ENCODE measurements around the gene SPG21. TPM values are rescaled to one million over a fixed set of nuclear protein-coding genes. Genes with fewer than 3 reads are reported as not detected.

SPG21 gene
- total and polyA plus RNA-seq, 2 donors (not counting 1 experiment from before 2014, with no cell fraction given) = 43.7 to 94.4 TPM

GRCh38 chr15:65008983-65009382 is 19.3 kb upstream of the SPG21 start:
- H3K4me2 ChIP-seq (replicated peaks; ENCODE audit: low read depth, low read length, poor library complexity, severe bottlenecking) = no peak overlapping the region
- ChIA-PET POLR2A (interaction anchor here (1.4 kb wide), 1 partner anchor 19 kb away, joined by 3 read pairs; the partner anchor contains the start of gene SPG21), CTCF (interaction anchor here (0.6 to 2.5 kb wide), 10 partner anchors 12 to 650 kb away, joined by 3 to 14 read pairs (median 4); partner anchors contain the start of genes ANKDD1A and SPG21)
- no peak overlapping the region for H2AFZ ChIP-seq (ENCODE audit: insufficient read depth, low read depth, low read length, poor library complexity, severe bottlenecking)
- intact Hi-C loops (cut with micrococcal nuclease) = no loop called here
- H3K4me3 Mint-ChIP-seq = no peak overlapping the region
- no peak overlapping the region for H3K27ac Mint-ChIP-seq
- H3K9me3 ChIP-seq (ENCODE audit: control extremely low read depth in 1 of 3, control insufficient read depth in 2 of 3, insufficient read depth in 1 of 3, low read length in 2 of 3) = peaks cover 0 to 6% (median 5%) of the 10 kb centered on the region in 3 donors
- TF ChIP-seq, protein P1, sequence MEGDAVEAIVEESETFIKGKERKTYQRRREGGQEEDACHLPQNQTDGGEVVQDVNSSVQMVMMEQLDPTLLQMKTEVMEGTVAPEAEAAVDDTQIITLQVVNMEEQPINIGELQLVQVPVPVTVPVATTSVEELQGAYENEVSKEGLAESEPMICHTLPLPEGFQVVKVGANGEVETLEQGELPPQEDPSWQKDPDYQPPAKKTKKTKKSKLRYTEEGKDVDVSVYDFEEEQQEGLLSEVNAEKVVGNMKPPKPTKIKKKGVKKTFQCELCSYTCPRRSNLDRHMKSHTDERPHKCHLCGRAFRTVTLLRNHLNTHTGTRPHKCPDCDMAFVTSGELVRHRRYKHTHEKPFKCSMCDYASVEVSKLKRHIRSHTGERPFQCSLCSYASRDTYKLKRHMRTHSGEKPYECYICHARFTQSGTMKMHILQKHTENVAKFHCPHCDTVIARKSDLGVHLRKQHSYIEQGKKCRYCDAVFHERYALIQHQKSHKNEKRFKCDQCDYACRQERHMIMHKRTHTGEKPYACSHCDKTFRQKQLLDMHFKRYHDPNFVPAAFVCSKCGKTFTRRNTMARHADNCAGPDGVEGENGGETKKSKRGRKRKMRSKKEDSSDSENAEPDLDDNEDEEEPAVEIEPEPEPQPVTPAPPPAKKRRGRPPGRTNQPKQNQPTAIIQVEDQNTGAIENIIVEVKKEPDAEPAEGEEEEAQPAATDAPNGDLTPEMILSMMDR (IDR thresholded peaks at IDR 0.05) = peak; percentile 12
- no peak for TF ChIP-seq EZH2 (IDR thresholded peaks at IDR 0.05; ENCODE audit: borderline replicate concordance, insufficient read depth, low read depth, low read length, poor library complexity, severe bottlenecking)
- ATAC-seq (ENCODE audit: low read depth) = peak; percentile 62
- H3K79me2 ChIP-seq (ENCODE audit: control insufficient read depth, insufficient read depth, low read length) = no peaks in the 10 kb centered on the region
- no peaks in the 10 kb centered on the region for H3K27me3 Mint-ChIP-seq
- no peaks in the 10 kb centered on the region for H4K20me1 ChIP-seq (ENCODE audit: control insufficient read depth, insufficient read depth, low read length, poor library complexity, severe bottlenecking)
- H3K4me1 ChIP-seq (ENCODE audit: control insufficient read depth in 2 of 2, insufficient read depth in 2 of 2, low read length in 2 of 2) = no peaks in the 10 kb centered on the region
- no peak overlapping the region for H3K27ac ChIP-seq (ENCODE audit: low read length in 2 of 2)
- DNase-seq = peak; percentile 32
- H3K9me3 Mint-ChIP-seq (ENCODE audit: insufficient read depth) = no peaks in the 10 kb centered on the region
- H3K4me3 ChIP-seq (ENCODE audit: control extremely low read depth in 1 of 5, extremely low read depth in 1 of 5, insufficient read depth in 1 of 5, low read depth in 2 of 5, low read length in 4 of 5) = no peak overlapping the region
- WGBS (ENCODE audit: insufficient coverage) = 57% methylated on average over 1 of the region's 2 CpGs
- H3K4me1 Mint-ChIP-seq = peaks cover 2% of the 10 kb centered on the region
- no peaks in the 10 kb centered on the region for H3K27me3 ChIP-seq (replicated peaks in 1 of 4; ENCODE audit: control extremely low read depth in 1 of 4, control insufficient read depth in 3 of 4, insufficient read depth in 4 of 4, low read length in 3 of 4)
- H3K36me3 ChIP-seq (replicated peaks in 1 of 2; ENCODE audit: control extremely low read depth in 1 of 2, control insufficient read depth in 1 of 2, extremely low read depth in 1 of 2, insufficient read depth in 2 of 2, low read length in 1 of 2) = peaks cover 2 to 15% of the 10 kb centered on the region in 2 experiments
- H3K9ac ChIP-seq (ENCODE audit: low read length) = no peak overlapping the region

- Histone ChIP-seq H3K9me3 (ENCODE audit: control extremely low read depth in 1 of 3, control insufficient read depth in 2 of 3, insufficient read depth in 1 of 3, low read length in 2 of 3) (no peaks in the 10 kb centered on the region), H2AFZ (ENCODE audit: insufficient read depth, low read depth, low read length, poor library complexity, severe bottlenecking) (no peak overlapping the region), H4K20me1 (ENCODE audit: control insufficient read depth, insufficient read depth, low read length, poor library complexity, severe bottlenecking) (no peaks in the 10 kb centered on the region), H3K27me3 (replicated peaks in 1 of 4; ENCODE audit: control extremely low read depth in 1 of 4, control insufficient read depth in 3 of 4, insufficient read depth in 4 of 4, low read length in 3 of 4) (no peaks in the 10 kb centered on the region), H3K9ac (ENCODE audit: low read length) (no peak overlapping the region), H3K4me3 (ENCODE audit: control extremely low read depth in 1 of 5, extremely low read depth in 1 of 5, insufficient read depth in 1 of 5, low read depth in 2 of 5, low read length in 4 of 5) (no peak overlapping the region), H3K4me2 (replicated peaks; ENCODE audit: low read depth, low read length, poor library complexity, severe bottlenecking) (no peak overlapping the region), H3K27ac (ENCODE audit: low read length in 2 of 2) (no peak overlapping the region), H3K36me3 (replicated peaks in 1 of 2; ENCODE audit: control extremely low read depth in 1 of 2, control insufficient read depth in 1 of 2, extremely low read depth in 1 of 2, insufficient read depth in 2 of 2, low read length in 1 of 2) (peaks cover 0 to 5% of the 10 kb centered on the region in 2 experiments), H3K79me2 (ENCODE audit: control insufficient read depth, insufficient read depth, low read length) (no peaks in the 10 kb centered on the region), H3K4me1 (ENCODE audit: control insufficient read depth in 2 of 2, insufficient read depth in 2 of 2, low read length in 2 of 2) (no peaks in the 10 kb centered on the region)
- ChIA-PET POLR2A (interaction anchor here (0.7 kb wide), 1 partner anchor 150 kb away, joined by 9 read pairs; no protein-coding TSS in a partner anchor), CTCF (no interaction called here)
- WGBS (ENCODE audit: insufficient coverage) = no CpG with 5 or more reads among the region's 3 CpGs
- no peak for ATAC-seq (ENCODE audit: low read depth)
- DNase-seq = no peak
- peaks cover 2% of the 10 kb centered on the region for H3K4me1 Mint-ChIP-seq
- no peak overlapping the region for H3K27ac Mint-ChIP-seq
- no peak overlapping the region for H3K4me3 Mint-ChIP-seq
- no peaks in the 10 kb centered on the region for H3K27me3 Mint-ChIP-seq
- no peak for TF ChIP-seq EZH2 (IDR thresholded peaks at IDR 0.05; ENCODE audit: borderline replicate concordance, insufficient read depth, low read depth, low read length, poor library complexity, severe bottlenecking)
- TF ChIP-seq, protein P1 (IDR thresholded peaks at IDR 0.05) = no peak
- intact Hi-C loops (cut with micrococcal nuclease) = no loop called here
- no peaks in the 10 kb centered on the region for H3K9me3 Mint-ChIP-seq (ENCODE audit: insufficient read depth)
These were observed 17.2 kb upstream of the SPG21 start for GRCh38 chr15:65006876-65007275.

Measured in B cell (primary cell).